IMR-90 (cell line): Measurements from ENCODE around the gene SPACA5B. TPM values are rescaled to one million over a fixed set of nuclear protein-coding genes. Genes with fewer than 3 reads are reported as not detected.

ENCODE experiments used
- ATAC-seq: fragments of 200-7000 bp; cut with Tn5 transposase; 2 replicates; pipeline ENCODE4 v1.9.1; 2020; ENCODE audit warnings: low read depth, mild to moderate bottlenecking, moderate library complexity
- BruUV-seq: library from RNA; stranded (reverse); fragments of 400-500 nt; replicated peaks from 2 replicates; lab custom pipeline; 2021; lab: Mats Ljungman, UMichigan
- CTCF ChIA-PET: fragments of 300-600 bp; formaldehyde crosslinking; extraction: SDS; loops from one replicate; lab custom pipeline; 2021; ENCODE audit warnings: antibody characterized with exemption; lab: Yijun Ruan, JAX
- POLR2A ChIA-PET: fragments of 300-600 bp; sonication (Branson Sonifier 250); formaldehyde crosslinking; loops from one replicate; lab custom pipeline; 2022; ENCODE audit warnings: antibody characterized with exemption; ENCODE audit not compliant: unreplicated experiment; lab: Charles Lee
- DNase-seq: peaks from one replicate; pipeline ENCODE4 v3.0.0; 2013
- H2AFZ ChIP-seq: replicated peaks from 2 replicates; pipeline ENCODE3; 2013; ENCODE audit warnings: low read length, mild to moderate bottlenecking; ENCODE audit not compliant: poor library complexity
- H2AK5ac ChIP-seq: 2 replicates; pipeline ENCODE4 v1.6.1; 2013; ENCODE audit warnings: low read depth, low read length, inconsistent platforms
- H2AK9ac ChIP-seq: replicated peaks from 2 replicates; pipeline ENCODE3; 2013; ENCODE audit warnings: mild to moderate bottlenecking, low read depth, low read length, moderate library complexity; ENCODE audit not compliant: poor library complexity
- H2BK120ac ChIP-seq: 2 replicates; pipeline ENCODE4 v1.6.1; 2013; ENCODE audit warnings: low read depth, low read length, inconsistent platforms
- H2BK15ac ChIP-seq: 3 replicates; pipeline ENCODE4 v1.6.1; 2013; ENCODE audit warnings: low read depth, low read length, inconsistent platforms
- H2BK20ac ChIP-seq: 2 replicates; pipeline ENCODE4 v1.6.1; 2013; ENCODE audit warnings: low read depth, mild to moderate bottlenecking, inconsistent platforms, low read length, moderate library complexity
- H2BK5ac ChIP-seq: 2 replicates; pipeline ENCODE4 v1.6.1; 2013; ENCODE audit warnings: mild to moderate bottlenecking, low read depth, low read length, inconsistent platforms; ENCODE audit not compliant: poor library complexity, severe bottlenecking
- H3K14ac ChIP-seq: replicated peaks from 2 replicates; pipeline ENCODE4 v1.6.1; 2013; ENCODE audit warnings: low read depth, low read length, inconsistent platforms
- H3K18ac ChIP-seq: 2 replicates; pipeline ENCODE4 v1.6.1; 2013; ENCODE audit warnings: low read depth, low read length, control low read depth
- H3K23ac ChIP-seq: 2 replicates; pipeline ENCODE4 v1.6.1; 2013; ENCODE audit warnings: low read depth, low read length, inconsistent platforms
- H3K27ac ChIP-seq: 2 replicates; pipeline ENCODE4 v1.5.1; 2013; ENCODE audit warnings: mild to moderate bottlenecking, control low read depth, low read length; ENCODE audit not compliant: insufficient read depth
- H3K27me3 ChIP-seq: 2 replicates; pipeline ENCODE4 v1.6.1; 2013; ENCODE audit warnings: low read length; ENCODE audit not compliant: control insufficient read depth, insufficient read depth
- H3K36me3 ChIP-seq: 2 replicates; pipeline ENCODE4 v1.6.1; 2013; ENCODE audit warnings: low read length, mixed read lengths; ENCODE audit not compliant: control insufficient read depth, insufficient read depth
- H3K4ac ChIP-seq: 2 replicates; pipeline ENCODE4 v1.6.1; 2013; ENCODE audit warnings: low read depth, low read length, inconsistent platforms
- H3K4me1 ChIP-seq: 2 replicates; pipeline ENCODE4 v1.6.1; 2013; ENCODE audit warnings: low read length, mixed read lengths; ENCODE audit not compliant: control insufficient read depth, insufficient read depth
- H3K4me2 ChIP-seq: 2 replicates; pipeline ENCODE4 v1.6.1; 2013; ENCODE audit warnings: low read depth, mild to moderate bottlenecking, control low read depth, low read length, moderate library complexity
- H3K4me3 ChIP-seq: 2 replicates; pipeline ENCODE4 v1.5.1; 2013; ENCODE audit warnings: low read depth, mild to moderate bottlenecking, control low read depth, low read length, moderate library complexity; ENCODE audit not compliant: insufficient read depth
- H3K56ac ChIP-seq: 2 replicates; pipeline ENCODE4 v1.6.1; 2013; ENCODE audit warnings: low read length, inconsistent platforms; ENCODE audit not compliant: insufficient read depth; ENCODE audit errors: extremely low read depth
- H3K79me1 ChIP-seq, 2 experiments: 2 replicates each; pipeline ENCODE4 v1.6.1; 2013; ENCODE audit warnings: low read length in 2 of 2, inconsistent platforms in 1 of 2, low read depth in 1 of 2
- H3K9ac ChIP-seq: 2 replicates; pipeline ENCODE4 v1.6.1; 2013; ENCODE audit warnings: low read depth, low read length, control low read depth
- H3K9me1 ChIP-seq: 2 replicates; pipeline ENCODE4 v1.6.1; 2013; ENCODE audit warnings: low read length, inconsistent platforms; ENCODE audit not compliant: insufficient read depth
- H3K9me3 ChIP-seq: 2 replicates; pipeline ENCODE4 v1.6.1; 2013; ENCODE audit warnings: low read length; ENCODE audit not compliant: control insufficient read depth, insufficient read depth
- H4K20me1 ChIP-seq: 2 replicates; pipeline ENCODE4 v1.6.1; 2013; ENCODE audit warnings: low read length, inconsistent platforms; ENCODE audit not compliant: insufficient read depth
- H4K5ac ChIP-seq: 2 replicates; pipeline ENCODE4 v1.6.1; 2013; ENCODE audit warnings: mild to moderate bottlenecking, low read depth, low read length, control low read depth
- H4K8ac ChIP-seq, 2 experiments: 2 replicates each; pipeline ENCODE4 v1.6.1; 2013; ENCODE audit warnings: low read depth in 2 of 2, low read length in 2 of 2, control low read depth in 1 of 2, inconsistent platforms in 1 of 2
- H4K91ac ChIP-seq: 2 replicates; pipeline ENCODE4 v1.6.1; 2013; ENCODE audit warnings: low read depth, low read length, inconsistent platforms; ENCODE audit not compliant: insufficient read depth
- BHLHE40 ChIP-seq: fragments of 150-350 bp; IDR thresholded peaks from 2 replicates; pipeline ENCODE4 v1.6.1; 2016; ENCODE audit warnings: mild to moderate bottlenecking, low read depth, low read length
- CEBPB ChIP-seq: IDR thresholded peaks from 2 replicates; pipeline ENCODE4 v1.6.1; 2012; ENCODE audit warnings: low read depth, low read length, improper control_type of control experiment
- FOS ChIP-seq: fragments of 150-350 bp; IDR thresholded peaks from 2 replicates; pipeline ENCODE4 v1.6.1; 2016; ENCODE audit warnings: low read depth, low read length
- MXI1 ChIP-seq: IDR thresholded peaks from 2 replicates; pipeline ENCODE4 v1.6.1; 2012; ENCODE audit warnings: low read depth, mild to moderate bottlenecking, low read length, moderate library complexity, borderline replicate concordance
- NFE2L2 ChIP-seq: fragments of 150-350 bp; IDR thresholded peaks from 2 replicates; pipeline ENCODE4 v1.6.1; 2016; ENCODE audit warnings: low read depth, mild to moderate bottlenecking, low read length
- POLR2A ChIP-seq: IDR thresholded peaks from 2 replicates; pipeline ENCODE4 v1.6.1; 2012; ENCODE audit warnings: mild to moderate bottlenecking, low read depth, low read length
- RCOR1 ChIP-seq: IDR thresholded peaks from 2 replicates; pipeline ENCODE4 v1.6.1; 2012; ENCODE audit warnings: mild to moderate bottlenecking, low read length, improper control_type of control experiment; ENCODE audit not compliant: insufficient replicate concordance
- RFX5 ChIP-seq: IDR thresholded peaks from 2 replicates; pipeline ENCODE4 v1.8.0; 2012; ENCODE audit warnings: low read depth, mild to moderate bottlenecking, low read length, moderate library complexity
- WGBS, 2 experiments: methylation state at CpG; one replicate each; pipeline versions ENCODE4 v1.1.5 to v1.1.7; 2013; ENCODE audit warnings: missing lambda C conversion rate in 2 of 2; ENCODE audit not compliant: insufficient read length in 1 of 2; ENCODE audit errors: extremely low coverage in 2 of 2; 5-methylcytosine and 5-hydroxymethylcytosine counted together
- dilution Hi-C: fragments of 300-500 bp; cut with HindIII; formaldehyde crosslinking; loops from one replicate; pipeline ENCODE4 v1.14.3; 2018; ENCODE audit warnings: low sequenced_read_pairs; ENCODE audit not compliant: unreplicated experiment
- in situ Hi-C: fragments of 300-500 bp; cut with MboI; formaldehyde crosslinking; loops from 3 replicates; pipeline ENCODE4 v1.14.3; 2019; ENCODE audit warnings: low sequenced_read_pairs, inconsistent platforms, mixed read lengths
- intact Hi-C: fragments of 100-400 bp; cut with micrococcal nuclease; formaldehyde crosslinking; loops from 2 replicates; pipeline ENCODE4 v1.10.0; 2022
- polyA plus RNA-seq, 3 experiments: library from polyadenylated mRNA; depleted of rRNA; stranded (reverse); fragments of >200 nt; gene quantifications; 2 replicates each; pipeline ENCODE4 v1.2.3, GENCODE V29; 2012; ENCODE audit warnings: low replicate concordance in 1 of 3
- total RNA-seq: library from RNA; depleted of rRNA; stranded (reverse); fragments of >200 nt; gene quantifications from 2 replicates; pipeline ENCODE4 v1.2.3, GENCODE V29; 2012
- TF ChIP-seq, protein P1 (sequence below): fragments of 150-350 bp; IDR thresholded peaks from 2 replicates; pipeline ENCODE4 v1.6.1; 2017; ENCODE audit warnings: mild to moderate bottlenecking, antibody characterized with exemption, low read length, low read depth

Gene SPACA5B
- total and polyA plus RNA-seq, 2 of the 4 experiments (the other 2 are of a cell fraction) = not detected

GRCh38 chrX:48156014-48156413 lies 25.6 kb downstream of the SPACA5B start:
- Histone ChIP-seq H3K9me1 (no peaks in the 10 kb centered on the region), H3K23ac (no peak overlapping the region), H4K8ac (no peak overlapping the region), H2BK5ac (no peak overlapping the region), H2AFZ (no peak overlapping the region), H4K5ac (no peak overlapping the region), H4K91ac (no peak overlapping the region), H3K9ac (no peak overlapping the region), H3K9me3 (no peaks in the 10 kb centered on the region), H3K36me3 (no peaks in the 10 kb centered on the region), H3K14ac (no peak overlapping the region), H2BK20ac (no peak overlapping the region), H3K4ac (no peak overlapping the region), H3K4me3 (no peak overlapping the region), H3K27me3 (peaks cover 2% of the 10 kb centered on the region; the same call in 1 of the 2 replicates), H2BK120ac (no peak overlapping the region), H2AK5ac (no peak overlapping the region), H3K56ac (no peak overlapping the region), H3K4me2 (no peak overlapping the region), H4K20me1 (no peaks in the 10 kb centered on the region), H2AK9ac (no peak overlapping the region), H3K18ac (no peak overlapping the region), H3K27ac (no peak overlapping the region), H3K4me1 (no peaks in the 10 kb centered on the region), H3K79me1 (no peaks in the 10 kb centered on the region), H2BK15ac (no peak overlapping the region)
- dilution Hi-C loops = no loop called here
- 100% methylated on average over 1 of the region's 12 CpGs; no CpG with 5 or more reads in 1 of the 2 experiments for WGBS, 2 experiments
- TF ChIP-seq RFX5 (no peak), FOS (no peak), NFE2L2 (no peak), CEBPB (no peak), POLR2A (no peak), MXI1 (no peak), BHLHE40 (no peak), RCOR1 (no peak)
- TF ChIP-seq, protein P1, sequence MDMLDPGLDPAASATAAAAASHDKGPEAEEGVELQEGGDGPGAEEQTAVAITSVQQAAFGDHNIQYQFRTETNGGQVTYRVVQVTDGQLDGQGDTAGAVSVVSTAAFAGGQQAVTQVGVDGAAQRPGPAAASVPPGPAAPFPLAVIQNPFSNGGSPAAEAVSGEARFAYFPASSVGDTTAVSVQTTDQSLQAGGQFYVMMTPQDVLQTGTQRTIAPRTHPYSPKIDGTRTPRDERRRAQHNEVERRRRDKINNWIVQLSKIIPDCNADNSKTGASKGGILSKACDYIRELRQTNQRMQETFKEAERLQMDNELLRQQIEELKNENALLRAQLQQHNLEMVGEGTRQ = no peak
- ATAC-seq (no peak), DNase-seq (no peak)
- POLR2A ChIA-PET = no interaction called here
- BruUV-seq = no TSS peak
- in situ Hi-C loops = no loop called here
- CTCF ChIA-PET = no interaction called here
- intact Hi-C loops = no loop called here
